ENCODE results near the gene CAMSAP2. TPM values are rescaled to one million over a fixed set of nuclear protein-coding genes. Genes with fewer than 3 reads are reported as not detected.
A peak's percentile ranks its signal among the peaks of the same experiment; 100 is the strongest.

CAMSAP2 gene
- total RNA-seq, 1 experiment from 2014 or later = 20.7 TPM

DNA sequence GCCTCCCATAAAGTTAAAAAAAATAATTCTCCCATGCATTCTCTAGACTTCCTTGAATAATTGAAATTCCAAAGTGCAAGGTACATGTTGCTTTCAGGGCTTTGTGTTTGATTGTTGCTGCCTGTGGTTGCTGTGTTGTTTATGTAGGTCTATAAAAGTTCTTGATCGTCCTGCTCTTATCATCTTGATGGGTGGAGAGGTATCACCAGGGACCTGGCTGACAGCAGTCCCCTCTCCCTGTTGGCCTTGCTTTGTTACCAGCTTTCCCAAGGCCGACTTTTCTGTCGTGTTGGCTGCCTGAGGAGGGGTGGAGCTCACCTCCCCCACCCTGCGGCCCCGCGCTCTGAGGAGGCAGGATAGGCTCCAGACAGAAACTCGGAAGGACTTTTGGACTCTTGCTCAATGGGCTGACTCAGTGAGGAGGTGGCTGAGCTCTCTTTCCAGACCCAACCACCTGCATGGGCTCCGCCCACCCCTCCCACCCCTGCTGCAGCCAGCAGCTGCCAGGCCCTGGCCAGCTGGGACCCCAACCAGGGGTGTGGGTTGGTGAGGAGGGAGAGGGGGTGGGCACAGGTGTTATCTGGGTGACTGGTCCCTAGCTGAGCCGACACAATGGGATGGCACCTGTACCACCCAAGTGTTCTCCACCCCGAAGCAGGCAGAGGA is 158.0 kb downstream of the CAMSAP2 start:
- POLR2A ChIA-PET = no interaction called here
- Mint-ChIP-seq H3K9me3 (no peaks in the 10 kb centered on the region), H3K4me3 (peak overlapping the region; percentile 36; the same call in 1 of the 2 replicates)

DNA sequence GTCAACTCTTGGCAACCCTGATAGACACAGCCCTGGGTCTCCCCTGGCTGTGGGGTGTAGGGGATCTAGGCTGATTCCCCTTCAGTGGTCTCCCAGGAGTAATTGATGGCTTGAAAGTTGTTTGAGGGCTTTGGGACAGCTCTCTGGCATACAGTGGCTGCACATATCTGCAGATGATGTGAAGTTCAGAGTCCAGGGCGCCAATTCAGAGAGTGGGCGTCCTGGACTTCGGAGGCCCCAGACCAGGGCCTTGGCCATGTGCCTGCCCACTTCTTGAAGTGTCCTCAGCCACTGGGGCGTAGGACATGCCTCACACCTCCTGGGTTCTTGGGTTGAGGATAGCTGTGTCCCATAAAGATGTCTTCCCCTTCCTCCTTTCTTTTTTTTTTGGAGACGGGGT is 158.6 kb downstream of the CAMSAP2 start:
- ChIA-PET POLR2A (no interaction called here), CTCF (interaction anchor here (1.0 to 4.8 kb wide), 6 partner anchors 9 to 338 kb away, joined by 3 to 23 read pairs (median 5); no protein-coding TSS in a partner anchor)
- Mint-ChIP-seq H3K9me3 (no peaks in the 10 kb centered on the region), H3K4me3 (no peak overlapping the region), H3K27me3 (ENCODE audit: low read depth) (no peaks in the 10 kb centered on the region), H3K27ac (no peak overlapping the region), H3K36me3 (peaks cover 36% of the 10 kb centered on the region), H3K4me1 (peaks cover 57% of the 10 kb centered on the region)
- DNase-seq (ENCODE audit: low spot score) (no peak), ATAC-seq (no peak)
- TF ChIP-seq ZNF121 (CRISPR knock-in tag; IDR thresholded peaks at IDR 0.05) (no peak), PRRX2 (CRISPR knock-in tag; IDR thresholded peaks at IDR 0.05) (no peak), ZNF423 (CRISPR knock-in tag; IDR thresholded peaks at IDR 0.05) (no peak), NFATC4 (CRISPR knock-in tag; IDR thresholded peaks at IDR 0.05) (no peak), ZNF232 (CRISPR knock-in tag; IDR thresholded peaks at IDR 0.05) (no peak), ELF4 (CRISPR knock-in tag; IDR thresholded peaks at IDR 0.05; ENCODE audit: low read depth) (no peak), CBFB (CRISPR knock-in tag; IDR thresholded peaks at IDR 0.05; ENCODE audit: low read depth) (no peak), GABPB1 (CRISPR knock-in tag; IDR thresholded peaks at IDR 0.05) (no peak), OVOL2 (CRISPR knock-in tag; IDR thresholded peaks at IDR 0.05; ENCODE audit: borderline replicate concordance) (no peak), ZBTB21 (CRISPR knock-in tag; IDR thresholded peaks at IDR 0.05; ENCODE audit: borderline replicate concordance) (no peak)
- TF ChIP-seq, protein P1, sequence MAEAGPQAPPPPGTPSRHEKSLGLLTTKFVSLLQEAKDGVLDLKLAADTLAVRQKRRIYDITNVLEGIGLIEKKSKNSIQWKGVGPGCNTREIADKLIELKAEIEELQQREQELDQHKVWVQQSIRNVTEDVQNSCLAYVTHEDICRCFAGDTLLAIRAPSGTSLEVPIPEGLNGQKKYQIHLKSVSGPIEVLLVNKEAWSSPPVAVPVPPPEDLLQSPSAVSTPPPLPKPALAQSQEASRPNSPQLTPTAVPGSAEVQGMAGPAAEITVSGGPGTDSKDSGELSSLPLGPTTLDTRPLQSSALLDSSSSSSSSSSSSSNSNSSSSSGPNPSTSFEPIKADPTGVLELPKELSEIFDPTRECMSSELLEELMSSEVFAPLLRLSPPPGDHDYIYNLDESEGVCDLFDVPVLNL (CRISPR knock-in tag; IDR thresholded peaks at IDR 0.05; ENCODE audit: borderline replicate concordance, low read depth) = no peak
- TF ChIP-seq, protein P2, sequence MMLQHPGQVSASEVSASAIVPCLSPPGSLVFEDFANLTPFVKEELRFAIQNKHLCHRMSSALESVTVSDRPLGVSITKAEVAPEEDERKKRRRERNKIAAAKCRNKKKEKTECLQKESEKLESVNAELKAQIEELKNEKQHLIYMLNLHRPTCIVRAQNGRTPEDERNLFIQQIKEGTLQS (CRISPR knock-in tag; conservative IDR thresholded peaks at IDR 0.05) = no peak
- TF ChIP-seq, protein P3, sequence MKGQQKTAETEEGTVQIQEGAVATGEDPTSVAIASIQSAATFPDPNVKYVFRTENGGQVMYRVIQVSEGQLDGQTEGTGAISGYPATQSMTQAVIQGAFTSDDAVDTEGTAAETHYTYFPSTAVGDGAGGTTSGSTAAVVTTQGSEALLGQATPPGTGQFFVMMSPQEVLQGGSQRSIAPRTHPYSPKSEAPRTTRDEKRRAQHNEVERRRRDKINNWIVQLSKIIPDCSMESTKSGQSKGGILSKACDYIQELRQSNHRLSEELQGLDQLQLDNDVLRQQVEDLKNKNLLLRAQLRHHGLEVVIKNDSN (CRISPR knock-in tag; IDR thresholded peaks at IDR 0.05) = no peak
- TF ChIP-seq, protein P4, sequence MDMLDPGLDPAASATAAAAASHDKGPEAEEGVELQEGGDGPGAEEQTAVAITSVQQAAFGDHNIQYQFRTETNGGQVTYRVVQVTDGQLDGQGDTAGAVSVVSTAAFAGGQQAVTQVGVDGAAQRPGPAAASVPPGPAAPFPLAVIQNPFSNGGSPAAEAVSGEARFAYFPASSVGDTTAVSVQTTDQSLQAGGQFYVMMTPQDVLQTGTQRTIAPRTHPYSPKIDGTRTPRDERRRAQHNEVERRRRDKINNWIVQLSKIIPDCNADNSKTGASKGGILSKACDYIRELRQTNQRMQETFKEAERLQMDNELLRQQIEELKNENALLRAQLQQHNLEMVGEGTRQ (CRISPR knock-in tag; IDR thresholded peaks at IDR 0.05) = no peak

More for the DNA sequence above, 158.0 kb downstream of the CAMSAP2 start:
- CTCF ChIA-PET = interaction anchor here (0.9 to 4.8 kb wide), 9 partner anchors 8 to 338 kb away, joined by 3 to 23 read pairs (median 5); no protein-coding TSS in a partner anchor
- Mint-ChIP-seq H3K27ac (peak overlapping the region; percentile 86), H3K36me3 (peaks cover 30% of the 10 kb centered on the region), H3K4me1 (peaks cover 61% of the 10 kb centered on the region), H3K27me3 (ENCODE audit: low read depth) (no peaks in the 10 kb centered on the region)
- TF ChIP-seq GABPB1 (CRISPR knock-in tag; IDR thresholded peaks at IDR 0.05) (peak; percentile 56; the same call in 1 of the 2 replicates), ETV6 (CRISPR knock-in tag; IDR thresholded peaks at IDR 0.05) (no peak)
- no peak; the same call in 1 of the 2 replicates for ATAC-seq
- no peak for DNase-seq (ENCODE audit: low spot score)

DNA sequence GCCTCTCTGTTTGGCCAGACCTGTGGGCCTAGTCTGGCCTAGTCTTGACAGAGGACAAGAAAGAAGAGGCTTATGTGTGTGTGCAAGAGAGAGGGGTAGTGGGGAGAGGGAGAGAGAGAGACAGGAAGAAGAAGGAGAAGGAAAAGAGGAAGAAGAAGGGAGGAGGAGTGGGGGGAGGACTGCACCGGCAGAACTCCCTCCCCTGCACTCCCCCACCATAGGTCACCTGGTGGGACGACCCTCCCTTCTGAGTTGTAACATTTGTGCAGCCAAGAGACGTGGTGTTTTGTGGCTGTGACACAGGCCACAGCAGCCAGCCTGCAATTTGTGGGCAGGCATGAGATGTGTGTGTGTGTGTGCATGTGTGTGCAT is 160.3 kb downstream of the CAMSAP2 start:
- Mint-ChIP-seq H3K4me1 (peaks cover 40% of the 10 kb centered on the region), H3K9me3 (no peaks in the 10 kb centered on the region), H3K27me3 (ENCODE audit: low read depth) (no peaks in the 10 kb centered on the region), H3K27ac (peak overlapping the region; percentile 46), H3K36me3 (peaks cover 44% of the 10 kb centered on the region), H3K4me3 (no peak overlapping the region)
- POLR2A ChIA-PET = no interaction called here
- CTCF ChIA-PET = no interaction called here
- DNase-seq (ENCODE audit: low spot score) (no peak), ATAC-seq (no peak)
- TF ChIP-seq NFATC4 (CRISPR knock-in tag; IDR thresholded peaks at IDR 0.05) (no peak), GABPB1 (CRISPR knock-in tag; IDR thresholded peaks at IDR 0.05) (no peak), ATF1 (CRISPR knock-in tag; IDR thresholded peaks at IDR 0.05) (no peak), NR2C2 (CRISPR knock-in tag; IDR thresholded peaks at IDR 0.05) (no peak), NFYB (CRISPR knock-in tag; conservative IDR thresholded peaks at IDR 0.05; ENCODE audit: low read depth) (no peak), ZNF219 (CRISPR knock-in tag; IDR thresholded peaks at IDR 0.05; ENCODE audit: borderline replicate concordance) (no peak), ESRRA (CRISPR knock-in tag; IDR thresholded peaks at IDR 0.05; ENCODE audit: borderline replicate concordance) (no peak)
- TF ChIP-seq, protein P5, sequence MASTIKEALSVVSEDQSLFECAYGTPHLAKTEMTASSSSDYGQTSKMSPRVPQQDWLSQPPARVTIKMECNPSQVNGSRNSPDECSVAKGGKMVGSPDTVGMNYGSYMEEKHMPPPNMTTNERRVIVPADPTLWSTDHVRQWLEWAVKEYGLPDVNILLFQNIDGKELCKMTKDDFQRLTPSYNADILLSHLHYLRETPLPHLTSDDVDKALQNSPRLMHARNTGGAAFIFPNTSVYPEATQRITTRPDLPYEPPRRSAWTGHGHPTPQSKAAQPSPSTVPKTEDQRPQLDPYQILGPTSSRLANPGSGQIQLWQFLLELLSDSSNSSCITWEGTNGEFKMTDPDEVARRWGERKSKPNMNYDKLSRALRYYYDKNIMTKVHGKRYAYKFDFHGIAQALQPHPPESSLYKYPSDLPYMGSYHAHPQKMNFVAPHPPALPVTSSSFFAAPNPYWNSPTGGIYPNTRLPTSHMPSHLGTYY (CRISPR knock-in tag; IDR thresholded peaks at IDR 0.05) = no peak
- TF ChIP-seq, protein P6, sequence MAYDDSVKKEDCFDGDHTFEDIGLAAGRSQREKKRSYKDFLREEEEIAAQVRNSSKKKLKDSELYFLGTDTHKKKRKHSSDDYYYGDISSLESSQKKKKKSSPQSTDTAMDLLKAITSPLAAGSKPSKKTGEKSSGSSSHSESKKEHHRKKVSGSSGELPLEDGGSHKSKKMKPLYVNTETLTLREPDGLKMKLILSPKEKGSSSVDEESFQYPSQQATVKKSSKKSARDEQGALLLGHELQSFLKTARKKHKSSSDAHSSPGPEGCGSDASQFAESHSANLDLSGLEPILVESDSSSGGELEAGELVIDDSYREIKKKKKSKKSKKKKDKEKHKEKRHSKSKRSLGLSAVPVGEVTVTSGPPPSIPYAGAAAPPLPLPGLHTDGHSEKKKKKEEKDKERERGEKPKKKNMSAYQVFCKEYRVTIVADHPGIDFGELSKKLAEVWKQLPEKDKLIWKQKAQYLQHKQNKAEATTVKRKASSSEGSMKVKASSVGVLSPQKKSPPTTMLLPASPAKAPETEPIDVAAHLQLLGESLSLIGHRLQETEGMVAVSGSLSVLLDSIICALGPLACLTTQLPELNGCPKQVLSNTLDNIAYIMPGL (CRISPR knock-in tag; IDR thresholded peaks at IDR 0.05) = no peak
- TF ChIP-seq, protein P7, sequence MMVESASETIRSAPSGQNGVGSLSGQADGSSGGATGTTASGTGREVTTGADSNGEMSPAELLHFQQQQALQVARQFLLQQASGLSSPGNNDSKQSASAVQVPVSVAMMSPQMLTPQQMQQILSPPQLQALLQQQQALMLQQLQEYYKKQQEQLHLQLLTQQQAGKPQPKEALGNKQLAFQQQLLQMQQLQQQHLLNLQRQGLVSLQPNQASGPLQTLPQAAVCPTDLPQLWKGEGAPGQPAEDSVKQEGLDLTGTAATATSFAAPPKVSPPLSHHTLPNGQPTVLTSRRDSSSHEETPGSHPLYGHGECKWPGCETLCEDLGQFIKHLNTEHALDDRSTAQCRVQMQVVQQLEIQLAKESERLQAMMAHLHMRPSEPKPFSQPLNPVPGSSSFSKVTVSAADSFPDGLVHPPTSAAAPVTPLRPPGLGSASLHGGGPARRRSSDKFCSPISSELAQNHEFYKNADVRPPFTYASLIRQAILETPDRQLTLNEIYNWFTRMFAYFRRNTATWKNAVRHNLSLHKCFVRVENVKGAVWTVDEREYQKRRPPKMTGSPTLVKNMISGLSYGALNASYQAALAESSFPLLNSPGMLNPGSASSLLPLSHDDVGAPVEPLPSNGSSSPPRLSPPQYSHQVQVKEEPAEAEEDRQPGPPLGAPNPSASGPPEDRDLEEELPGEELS (CRISPR knock-in tag; IDR thresholded peaks at IDR 0.05) = no peak
